NCI-H2196 (cell line): ENCODE measurements around the gene KLF15.

Source experiments
- DNase-seq: peaks from one replicate; lab custom pipeline; 2025; ENCODE audit not compliant: unreplicated experiment; lab: John Stamatoyannopoulos, UW

The KLF15 gene

GRCh38 chr3:126389794-126390146 is 32.6 kb upstream of the KLF15 start:
- DNase-seq = no peak

- DNase-seq = peak; percentile 94
Measured at GRCh38 chr3:126389112-126389793, 32.0 kb upstream of the KLF15 start.

- no peak for DNase-seq
Measured at GRCh38 chr3:126381966-126382365, 24.8 kb upstream of the KLF15 start.

GRCh38 chr3:126380011-126380768 is 23.0 kb upstream of the KLF15 start:
- no peak for DNase-seq

DNA sequence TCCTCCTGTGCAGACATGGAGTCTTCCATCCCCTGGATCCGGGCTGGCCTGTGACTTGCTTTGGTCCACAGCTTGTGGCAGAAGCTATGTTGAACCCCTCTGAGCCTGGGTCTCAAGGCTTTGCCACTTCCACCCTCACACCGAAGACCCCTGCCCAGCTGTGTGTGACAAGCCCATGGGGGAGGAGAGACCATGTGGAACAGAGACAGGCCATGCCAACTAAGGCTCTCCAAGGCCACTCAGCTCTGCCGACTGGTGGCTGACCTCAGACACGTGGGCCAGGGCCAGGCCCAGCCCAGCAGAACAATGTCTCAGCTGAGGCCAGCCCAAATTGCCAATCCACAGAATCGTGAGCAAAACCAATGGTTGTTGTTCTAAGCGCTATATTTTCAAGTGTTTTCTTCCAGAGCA is 21.1 kb upstream of the KLF15 start:
- no peak for DNase-seq

GRCh38 chr3:126377211-126377610 is 20.0 kb upstream of the KLF15 start:
- DNase-seq = no peak

DNA sequence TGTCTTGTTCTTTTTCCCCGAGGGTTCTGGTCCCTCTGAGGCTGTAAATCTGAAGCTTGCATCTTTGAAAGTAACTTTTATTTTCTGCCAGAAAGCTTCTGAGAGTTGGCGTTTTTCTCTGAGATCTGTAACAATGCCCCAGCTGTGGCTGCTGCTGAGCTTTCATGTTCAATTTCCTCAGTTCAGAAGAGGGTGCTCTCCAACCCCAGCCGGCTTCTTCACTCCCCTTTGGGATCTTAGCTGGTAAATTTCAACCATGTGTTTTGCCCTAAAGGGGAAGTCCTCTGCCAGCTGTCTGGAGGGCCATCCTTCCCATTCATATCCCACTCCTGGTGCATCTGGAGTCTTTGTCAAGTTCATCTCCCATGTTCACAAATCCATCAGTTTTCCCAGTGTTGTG is 19.2 kb upstream of the KLF15 start:
- no peak for DNase-seq

DNA sequence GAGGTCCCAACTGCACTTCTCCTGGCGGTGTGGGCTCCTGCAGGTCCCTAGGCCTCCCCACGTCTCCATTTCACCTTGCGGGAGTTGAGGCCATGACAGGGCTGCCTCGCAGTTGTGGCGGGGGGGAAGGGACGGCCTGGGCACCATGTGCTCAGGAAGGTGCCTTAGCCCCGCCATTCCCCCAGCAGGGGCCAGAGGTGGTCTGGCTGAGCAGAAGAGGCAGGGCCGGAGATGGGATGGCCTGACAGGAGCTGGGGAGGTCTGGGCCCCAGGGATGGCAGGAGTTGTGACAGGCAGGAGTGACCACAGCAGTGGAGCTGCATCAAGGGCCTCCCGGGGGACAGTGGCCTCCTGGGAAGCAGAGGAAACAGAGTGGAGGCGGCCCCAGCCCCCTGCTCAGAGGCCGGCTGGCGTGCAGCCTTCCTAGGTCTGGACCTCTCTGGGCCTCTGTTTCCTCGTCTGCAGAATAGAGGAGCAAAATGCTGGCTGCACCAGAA is 18.7 kb upstream of the KLF15 start:
- no peak for DNase-seq

DNA sequence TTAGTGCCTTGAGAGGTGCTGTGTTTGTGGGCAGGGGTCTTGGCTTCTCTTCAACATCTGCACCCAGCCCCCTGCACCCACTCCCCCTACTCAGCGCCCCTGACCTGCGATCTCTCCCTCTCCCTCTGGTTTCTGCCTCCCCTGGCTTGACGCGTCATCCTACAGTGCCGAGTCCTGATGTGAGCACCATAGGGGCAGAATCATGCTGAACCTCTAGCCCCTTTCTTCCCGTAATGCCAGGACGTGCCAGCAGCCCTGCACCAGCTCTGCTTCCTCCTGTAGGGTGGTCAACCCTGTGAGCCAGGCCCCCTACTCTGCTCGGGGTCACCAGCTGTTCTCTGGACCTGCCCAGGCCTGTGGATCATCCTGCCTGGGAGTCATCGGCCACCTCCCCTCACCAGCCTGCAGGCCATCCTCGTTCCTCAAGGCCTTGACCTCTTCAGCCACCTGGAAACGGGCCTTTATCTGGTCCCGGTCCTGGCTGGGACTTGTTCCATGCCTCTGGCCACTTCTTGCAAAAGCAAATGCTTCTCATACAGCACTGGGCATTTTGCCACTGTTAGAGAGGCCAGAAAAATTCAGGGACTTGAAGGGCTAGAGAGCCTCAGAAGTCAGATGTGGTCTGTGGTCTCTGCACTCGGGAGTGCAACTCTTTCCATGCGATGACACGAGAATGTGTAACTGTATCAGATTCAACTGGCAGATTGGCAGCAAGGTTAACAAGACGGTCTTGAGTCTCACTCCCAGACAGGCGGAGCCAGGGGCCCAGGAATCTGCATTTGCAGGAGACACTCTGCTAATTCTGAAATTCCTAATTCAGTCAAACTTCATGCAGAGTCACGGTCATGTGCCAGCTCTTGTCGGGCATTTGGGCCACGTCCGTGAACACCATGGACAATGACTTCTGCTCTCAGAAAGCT is 16.7 kb upstream of the KLF15 start:
- no peak for DNase-seq

DNA sequence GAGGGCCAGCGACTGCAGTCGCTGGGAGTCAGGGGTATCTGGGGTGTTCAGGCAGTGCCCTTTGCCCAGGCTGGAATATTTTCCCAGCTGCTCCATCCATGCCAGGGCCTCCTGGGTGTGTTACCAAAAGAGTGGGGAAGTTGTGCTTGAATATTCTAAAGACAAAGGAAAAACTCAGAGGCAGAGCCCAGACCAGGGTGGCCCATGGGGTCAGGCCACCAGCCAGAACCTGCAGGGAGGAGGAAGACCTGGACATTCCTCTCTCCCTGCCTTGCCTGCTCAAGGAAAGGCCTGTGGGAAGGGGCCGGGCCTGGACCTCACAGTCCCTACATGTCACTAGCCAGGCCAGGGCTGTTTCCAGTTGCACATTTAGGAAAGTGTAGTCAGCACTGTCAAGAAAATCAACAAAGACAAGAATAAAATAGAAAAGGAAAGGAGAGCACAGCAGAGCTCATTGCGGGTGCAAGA is 16.0 kb upstream of the KLF15 start:
- DNase-seq = no peak

- DNase-seq = peak; percentile 41
Measured at GRCh38 chr3:126372413-126373145, 15.4 kb upstream of the KLF15 start.

DNA sequence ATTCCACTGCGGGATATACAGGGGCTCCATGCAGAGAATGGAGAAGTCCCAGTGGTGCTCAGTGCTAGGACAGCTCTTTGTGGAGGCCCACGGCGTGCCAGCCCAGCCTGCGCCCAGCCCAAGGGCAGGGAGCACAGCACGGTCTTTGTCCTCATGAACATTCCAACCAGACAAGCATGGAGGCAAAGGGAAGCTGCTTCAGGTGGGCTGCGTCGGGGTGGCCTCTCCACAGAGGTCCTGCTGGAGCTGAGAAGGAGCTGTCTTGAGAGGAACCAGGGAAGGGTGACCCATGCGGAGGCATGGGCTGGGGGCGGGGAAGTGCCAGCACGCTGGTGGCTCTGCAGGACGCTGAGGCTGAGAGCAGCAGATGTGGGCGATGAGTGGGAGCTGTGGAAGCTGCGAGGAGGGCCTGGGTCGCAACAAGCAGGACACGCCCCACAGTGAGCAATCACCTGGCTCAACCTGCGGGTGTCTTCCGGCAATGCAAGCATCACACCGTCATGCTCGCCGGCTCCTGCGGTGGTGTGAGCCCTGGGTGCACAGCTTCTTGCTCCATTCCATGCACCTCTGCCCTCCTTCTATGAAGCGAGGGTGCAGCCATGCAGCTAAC is 14.0 kb upstream of the KLF15 start:
- no peak for DNase-seq

GRCh38 chr3:126370606-126371005 is 13.4 kb upstream of the KLF15 start:
- no peak for DNase-seq

GRCh38 chr3:126370055-126370454 is 12.8 kb upstream of the KLF15 start:
- DNase-seq = no peak

GRCh38 chr3:126369490-126369889 is 12.3 kb upstream of the KLF15 start:
- DNase-seq = no peak

DNA sequence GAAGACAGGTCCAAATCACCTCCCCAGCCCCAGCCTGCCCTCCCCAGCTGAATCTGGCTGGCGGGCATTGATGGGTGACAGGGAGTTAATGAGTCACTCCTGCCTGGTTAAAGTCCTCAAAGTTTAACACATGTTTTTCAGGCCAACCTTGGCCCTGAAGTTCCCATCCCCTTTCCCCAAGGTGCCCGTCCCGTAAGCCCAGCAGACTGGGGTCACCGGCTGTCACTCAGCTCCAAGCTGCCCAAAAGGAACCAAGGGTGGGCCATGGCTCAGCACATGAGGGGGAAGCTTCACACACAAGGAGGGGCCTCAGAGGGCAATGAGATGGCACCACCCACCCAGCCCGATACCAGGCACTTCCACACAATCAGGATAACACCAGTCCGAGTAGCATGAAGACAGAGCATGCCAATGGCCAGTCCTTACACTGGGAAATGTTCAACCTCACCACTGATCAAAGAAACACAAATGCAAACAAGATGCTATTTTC is 10.2 kb upstream of the KLF15 start:
- DNase-seq = no peak

GRCh38 chr3:126365351-126366277 is 8.4 kb upstream of the KLF15 start:
- no peak for DNase-seq

DNA sequence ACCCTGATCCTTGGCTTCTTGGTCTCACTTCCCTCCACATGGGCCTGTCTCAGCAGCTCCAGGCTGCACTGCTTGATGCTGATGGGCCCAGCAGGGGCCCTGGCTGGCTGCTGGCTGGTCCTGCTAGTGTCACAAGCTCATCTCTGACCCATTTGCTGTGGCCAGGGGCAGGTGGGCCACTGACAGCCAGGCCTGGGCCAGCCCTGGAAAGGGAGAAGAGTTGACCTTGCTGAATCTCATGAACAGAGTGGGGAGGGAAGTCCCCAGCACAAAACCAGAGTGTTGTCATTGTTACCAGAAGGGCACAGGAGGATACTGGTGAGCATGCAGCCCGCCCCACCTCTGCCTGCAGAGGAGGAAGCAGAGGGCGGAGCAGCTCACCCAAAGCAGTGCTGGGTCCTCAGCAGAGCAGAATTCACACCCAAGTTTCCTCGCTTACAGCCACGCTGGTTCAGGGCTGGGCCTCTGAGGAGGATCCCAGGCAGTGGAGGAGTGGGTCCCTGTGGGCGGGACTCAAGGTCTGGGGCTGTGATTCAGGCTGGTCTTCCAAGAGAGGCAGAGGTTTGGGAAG is 7.6 kb upstream of the KLF15 start:
- DNase-seq = no peak
